Pons (tissue), 1 donor: ENCODE data around the gene IL1B.
"Not testable (repeated sequence)": the region's sequence is repeated elsewhere in the genome, so short reads cannot be mapped to it uniquely, and the experiment has no call there.

ENCODE experiments used
- DNase-seq: peaks from one replicate; pipeline ENCODE4 v3.0.0-alpha.2; 2016; ENCODE audit warnings: low spot score

IL1B gene

GRCh38 chr2:112836695-112837117 is at the start of gene IL1B:
Gene IL1B (minus strand): TSS chr2:112836779. CDS start chr2:112836229, 550 bp downstream.
- peak; percentile 73 for DNase-seq

DNA sequence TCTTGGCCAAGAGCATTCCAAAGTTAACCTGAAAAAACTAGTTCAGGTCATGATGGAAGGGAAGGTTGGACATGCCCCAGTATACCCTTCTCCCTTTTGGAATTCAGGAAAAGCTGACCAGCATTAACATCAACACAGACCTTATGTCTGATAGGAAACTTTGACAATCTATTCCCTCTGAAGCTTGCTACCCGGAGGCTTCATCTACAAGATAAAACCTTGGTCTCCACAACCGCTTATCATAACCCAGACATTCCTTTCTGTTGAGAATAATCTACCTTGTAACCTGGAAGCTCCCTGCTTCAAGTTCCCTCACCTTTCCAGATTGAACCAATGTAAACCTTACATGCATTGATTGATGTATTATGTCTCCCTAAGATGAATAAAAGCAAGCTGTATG is 49.7 kb upstream of the IL1B start:
- DNase-seq: no peak

DNA sequence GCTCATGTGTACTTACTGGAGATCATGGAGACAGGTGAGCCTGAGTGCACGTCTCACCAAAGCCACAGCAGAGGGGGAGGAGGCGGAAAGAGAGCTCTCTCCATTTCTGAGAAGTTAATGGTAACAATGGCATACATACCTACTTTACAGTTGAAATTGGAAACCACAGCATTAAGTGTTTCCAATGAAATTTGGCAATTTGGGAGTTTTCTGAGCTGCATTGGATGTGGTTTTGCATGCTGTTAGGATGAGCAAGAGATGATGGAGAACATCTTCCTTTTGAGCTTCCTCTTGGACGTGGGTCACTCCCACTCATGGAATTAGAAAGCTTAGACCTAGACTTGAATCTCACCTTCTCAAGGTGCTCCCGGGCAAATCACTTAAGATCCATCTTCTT is 48.9 kb upstream of the IL1B start:
- DNase-seq: no peak

GRCh38 chr2:112884869-112885505 is 48.4 kb upstream of the IL1B start:
- DNase-seq: peak; percentile 12

DNA sequence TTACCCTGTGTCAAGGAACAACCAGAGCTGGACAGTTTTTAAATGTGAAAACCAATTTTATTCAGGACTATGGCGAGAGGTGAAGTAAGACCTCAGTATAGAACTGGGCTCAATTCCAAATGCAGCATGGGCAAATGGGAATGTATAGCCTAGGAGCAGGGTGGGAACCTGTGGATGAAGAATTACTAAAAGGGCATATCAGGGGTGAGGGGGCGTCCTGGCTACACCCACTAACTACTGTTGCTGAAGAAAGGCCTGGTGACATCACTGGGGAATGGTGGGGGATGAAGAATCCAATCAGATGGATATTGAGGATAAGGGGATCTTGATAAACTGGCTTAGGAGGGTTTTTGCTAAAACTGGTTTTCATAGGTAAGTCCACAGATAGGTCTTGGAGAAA is 47.1 kb upstream of the IL1B start:
- DNase-seq: no peak

GRCh38 chr2:112881217-112881985 is 44.8 kb upstream of the IL1B start:
- peak; percentile 60 for DNase-seq

DNA sequence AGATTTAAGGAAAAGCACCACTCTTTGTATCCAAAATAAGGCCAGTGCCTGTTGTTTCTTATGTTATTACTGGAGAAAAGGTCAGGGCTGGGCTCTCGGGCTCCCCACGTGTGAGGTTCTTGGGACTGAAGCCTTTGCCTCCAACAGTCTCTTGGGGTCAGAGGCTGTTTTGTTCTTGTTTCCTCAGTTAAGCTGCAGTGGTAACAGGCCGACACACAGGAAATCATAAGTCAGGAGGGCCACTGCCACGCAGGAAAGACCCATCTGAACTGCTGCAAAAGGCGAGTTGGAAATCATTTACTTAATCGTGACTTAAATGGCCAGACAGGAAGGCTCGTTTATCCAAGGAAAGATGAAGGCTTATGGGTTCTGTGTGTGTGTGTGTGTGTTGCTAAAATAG is 44.1 kb upstream of the IL1B start:
- peak; percentile 17 for DNase-seq

DNA sequence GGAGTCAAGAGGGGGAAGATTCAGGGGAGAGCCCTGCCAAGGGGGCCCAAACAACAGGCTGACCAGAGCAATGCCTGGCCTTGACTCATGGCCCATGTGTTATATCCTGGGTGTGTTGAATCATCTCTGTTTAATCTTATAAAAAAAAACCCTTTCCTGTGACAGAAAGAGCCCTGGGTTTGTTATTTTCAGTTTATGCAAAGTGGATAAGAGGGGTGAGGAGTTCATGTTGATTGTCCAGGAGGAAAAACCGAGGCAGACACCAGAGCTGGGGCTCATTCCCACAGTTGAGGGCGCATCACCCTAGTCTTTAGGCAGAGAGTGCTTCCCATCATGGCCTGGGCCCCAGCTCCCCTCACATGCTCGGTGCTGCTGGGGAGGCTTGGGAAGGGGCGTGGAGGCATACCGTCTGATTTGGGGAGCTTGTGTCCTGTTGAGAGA is 43.5 kb upstream of the IL1B start:
- DNase-seq: no peak

- DNase-seq: no peak
Observed at GRCh38 chr2:112879491-112880041, 43.0 kb upstream of the IL1B start.

GRCh38 chr2:112877423-112877822 is 40.8 kb upstream of the IL1B start:
- no peak for DNase-seq

DNA sequence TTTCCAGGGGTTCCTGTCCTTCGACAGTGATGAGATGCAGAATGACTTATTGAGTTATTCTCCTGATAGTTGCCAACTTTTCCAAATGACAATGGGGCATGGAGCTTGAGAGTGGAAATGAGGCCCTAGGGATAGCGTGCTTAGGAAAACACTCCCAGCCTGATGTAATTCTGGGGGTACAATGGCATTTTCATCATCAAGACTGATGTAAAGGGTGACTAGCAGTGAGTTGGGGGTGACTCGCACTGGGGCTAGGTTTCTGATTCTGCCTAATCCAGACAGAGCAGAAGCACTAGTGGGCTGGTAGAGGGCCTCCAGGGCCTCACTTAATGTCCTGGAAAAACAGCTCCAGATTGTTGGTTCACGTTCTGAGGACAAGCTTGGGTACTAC is 40.4 kb upstream of the IL1B start:
- no peak for DNase-seq

GRCh38 chr2:112876257-112876970 is 39.8 kb upstream of the IL1B start:
- DNase-seq: no peak

DNA sequence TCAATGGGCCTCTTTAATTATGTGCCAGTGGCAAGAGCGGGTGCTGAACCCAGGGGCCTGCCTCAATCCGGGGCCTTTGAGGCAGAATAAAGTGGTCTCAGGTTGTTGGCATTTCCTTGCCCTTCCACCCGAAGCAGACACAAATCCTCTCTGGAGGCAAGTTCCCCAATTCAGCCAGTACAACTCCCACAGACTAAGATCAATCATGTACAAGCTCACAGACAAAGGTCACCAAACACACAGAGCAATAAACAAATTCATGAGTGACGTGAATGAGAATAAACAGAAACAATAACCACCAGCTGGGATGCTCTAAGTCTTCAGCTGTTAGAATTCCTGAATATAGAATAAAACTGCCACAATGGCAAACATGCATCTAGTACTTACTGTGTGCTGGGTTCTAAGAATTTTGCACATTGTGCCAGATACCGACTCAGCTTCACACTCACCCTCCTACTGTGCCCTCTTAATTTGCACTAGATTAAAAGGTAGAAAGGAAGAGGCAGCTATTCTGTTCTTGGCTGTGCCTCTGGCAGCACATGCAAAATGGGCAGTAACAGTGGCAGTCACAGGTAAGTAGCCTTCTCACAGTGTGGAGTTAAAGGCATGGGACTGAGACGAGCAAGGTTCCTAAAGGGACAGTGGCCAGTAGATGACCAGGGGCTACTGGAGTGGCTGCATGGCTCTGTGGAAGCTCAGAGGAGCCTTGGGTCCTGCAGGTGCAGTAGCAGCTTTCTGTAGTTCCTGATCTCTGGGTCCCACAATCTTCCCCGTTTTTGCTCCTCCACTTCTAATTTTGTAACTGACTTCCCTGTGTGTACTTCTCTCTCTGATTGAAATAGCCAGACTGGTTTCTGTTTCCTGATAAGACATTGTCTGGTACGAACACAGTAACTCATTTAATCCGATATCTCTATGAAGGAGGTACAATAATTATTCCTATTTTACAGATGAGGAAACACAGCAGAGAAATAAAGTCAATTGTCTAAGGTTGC is 34.6 kb upstream of the IL1B start:
- peak; percentile 53 for DNase-seq

DNA sequence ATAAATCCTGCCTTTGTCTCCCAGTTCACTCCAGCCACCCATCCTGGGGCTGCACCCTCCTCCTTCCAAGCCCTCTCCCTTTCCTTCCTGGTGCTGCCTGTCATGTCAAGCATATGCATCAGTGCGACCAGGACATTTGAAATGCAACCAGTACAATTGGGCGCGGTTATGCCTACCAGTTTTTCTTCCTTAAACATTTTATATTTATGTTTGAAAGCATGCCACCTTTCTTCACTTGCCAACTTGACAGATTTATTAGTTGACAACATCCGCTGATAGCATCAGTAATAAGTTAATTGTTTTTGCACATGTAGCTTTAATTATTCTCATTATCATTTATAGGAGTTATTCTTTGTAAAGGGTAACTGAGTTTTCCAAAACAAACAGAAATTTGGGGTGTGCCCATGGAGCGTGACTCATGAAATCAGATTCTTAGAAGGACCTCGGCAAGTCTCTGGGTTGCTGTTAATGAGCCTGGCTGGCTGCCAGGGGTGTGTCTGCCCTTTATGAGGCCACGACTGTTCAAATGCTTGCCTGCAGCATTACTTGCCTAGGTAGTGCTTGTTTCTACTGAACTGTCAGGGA is 32.8 kb upstream of the IL1B start:
- DNase-seq: no peak

DNA sequence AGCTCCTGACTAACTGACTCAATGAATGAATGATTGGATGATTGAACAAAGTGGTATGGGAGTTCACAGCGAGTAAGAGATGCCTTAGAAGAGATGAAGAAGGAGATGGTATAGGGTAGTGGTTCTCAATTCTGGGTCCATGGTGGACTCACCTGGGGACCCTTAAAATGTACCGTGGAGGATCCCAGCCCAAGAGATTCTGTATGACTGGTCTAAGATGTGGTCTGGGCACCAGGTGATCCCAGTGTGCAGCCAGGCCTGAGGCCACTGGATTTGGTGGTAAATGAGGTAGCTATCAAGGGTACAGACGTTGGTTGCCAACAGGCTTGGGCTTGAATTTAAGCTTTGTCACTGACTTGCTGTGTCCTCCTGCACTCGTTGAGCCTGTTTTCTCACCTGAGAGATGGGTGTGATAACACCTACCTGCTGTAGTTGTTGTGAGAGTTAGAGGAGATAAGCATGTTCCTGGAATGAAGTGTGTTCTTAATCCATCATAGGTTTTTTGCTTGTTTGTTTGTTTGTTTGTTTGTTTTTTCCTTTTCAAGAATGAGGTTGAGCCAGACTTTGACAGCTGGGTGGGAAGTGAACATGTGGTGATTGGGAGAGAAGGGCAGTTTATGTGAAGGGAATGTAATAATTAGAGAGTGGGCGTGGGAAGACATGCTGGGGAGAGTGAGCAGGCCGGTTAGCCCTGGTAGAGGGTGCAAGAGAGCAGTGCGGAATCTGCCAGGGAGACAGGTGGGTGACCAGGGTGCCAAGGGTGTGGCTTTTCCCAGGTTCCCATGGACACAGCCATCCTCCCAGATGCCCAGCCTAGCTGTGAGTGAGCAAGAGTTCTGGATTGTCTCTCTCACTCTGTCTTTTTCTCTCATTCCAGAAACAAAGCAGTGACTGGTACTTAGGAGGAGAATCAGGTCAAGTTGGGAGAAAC is 31.4 kb upstream of the IL1B start:
- DNase-seq: no peak

- no peak for DNase-seq
Observed at GRCh38 chr2:112866128-112866835, 29.7 kb upstream of the IL1B start.

DNA sequence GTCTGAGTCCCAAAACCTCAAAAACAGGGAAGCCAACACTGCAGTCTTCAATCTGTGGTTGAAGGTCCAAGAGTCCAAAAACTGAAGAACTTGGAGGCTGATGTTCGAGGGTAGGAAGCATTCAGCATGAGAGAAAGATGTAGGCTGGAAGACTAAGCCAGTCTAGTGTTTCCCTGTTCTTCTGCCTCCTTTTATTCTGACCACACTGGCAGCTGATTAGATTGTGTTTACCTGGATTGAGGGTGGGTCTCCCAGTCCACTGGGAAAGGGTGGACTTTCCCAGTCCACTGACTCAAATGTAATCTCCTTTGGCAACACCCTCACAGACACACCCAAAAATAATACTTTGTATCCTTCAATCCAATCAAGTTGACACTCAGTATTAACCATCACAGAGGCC is 27.5 kb upstream of the IL1B start:
- DNase-seq: no peak

GRCh38 chr2:112859406-112860183 is 23.0 kb upstream of the IL1B start:
- not testable (repeated sequence) for DNase-seq
